ENCODE measurements around the gene YPEL2.

DNA sequence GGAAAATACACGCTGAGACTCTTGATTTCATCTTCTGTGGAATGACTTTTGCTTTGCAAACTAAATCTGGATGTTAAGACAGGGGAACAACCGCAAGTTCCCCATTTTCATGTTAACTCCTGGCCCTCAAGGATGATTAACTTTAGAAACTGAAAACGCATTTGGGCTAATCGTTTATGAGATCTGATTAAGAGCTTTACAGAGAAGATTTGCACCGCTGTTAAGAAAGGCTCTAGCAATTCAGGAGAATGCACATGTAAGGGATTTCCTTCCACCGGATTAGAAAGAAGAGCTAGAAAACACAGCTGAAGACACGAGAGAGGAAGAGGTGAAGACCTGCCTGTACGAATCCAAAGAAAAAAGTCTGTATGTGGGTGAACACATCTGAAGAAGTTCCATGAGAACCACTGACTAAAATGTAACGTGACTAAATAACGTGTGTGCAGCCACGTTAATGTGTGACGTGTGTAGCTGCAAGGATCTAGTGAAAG, 106.4 kb downstream of the YPEL2 start:
- TF ChIP-seq, protein P1, sequence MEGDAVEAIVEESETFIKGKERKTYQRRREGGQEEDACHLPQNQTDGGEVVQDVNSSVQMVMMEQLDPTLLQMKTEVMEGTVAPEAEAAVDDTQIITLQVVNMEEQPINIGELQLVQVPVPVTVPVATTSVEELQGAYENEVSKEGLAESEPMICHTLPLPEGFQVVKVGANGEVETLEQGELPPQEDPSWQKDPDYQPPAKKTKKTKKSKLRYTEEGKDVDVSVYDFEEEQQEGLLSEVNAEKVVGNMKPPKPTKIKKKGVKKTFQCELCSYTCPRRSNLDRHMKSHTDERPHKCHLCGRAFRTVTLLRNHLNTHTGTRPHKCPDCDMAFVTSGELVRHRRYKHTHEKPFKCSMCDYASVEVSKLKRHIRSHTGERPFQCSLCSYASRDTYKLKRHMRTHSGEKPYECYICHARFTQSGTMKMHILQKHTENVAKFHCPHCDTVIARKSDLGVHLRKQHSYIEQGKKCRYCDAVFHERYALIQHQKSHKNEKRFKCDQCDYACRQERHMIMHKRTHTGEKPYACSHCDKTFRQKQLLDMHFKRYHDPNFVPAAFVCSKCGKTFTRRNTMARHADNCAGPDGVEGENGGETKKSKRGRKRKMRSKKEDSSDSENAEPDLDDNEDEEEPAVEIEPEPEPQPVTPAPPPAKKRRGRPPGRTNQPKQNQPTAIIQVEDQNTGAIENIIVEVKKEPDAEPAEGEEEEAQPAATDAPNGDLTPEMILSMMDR (IDR thresholded peaks at IDR 0.05; ENCODE audit: poor library complexity) = no peak
- no peak for TF ChIP-seq EZH2phosphoT487 (IDR thresholded peaks at IDR 0.05; ENCODE audit: low read depth, severe bottlenecking, unreplicated experiment)

All from hepatocyte (in vitro differentiated cells).